GM19467 (cell line): Measurements from ENCODE around the gene GLIS1.

ENCODE experiments used
- ATAC-seq: cut with Tn5 transposase; IDR thresholded peaks from one replicate; pipeline ENCODE4 v1.9.1; 2021; ENCODE audit warnings: mild to moderate bottlenecking, moderate library complexity; ENCODE audit not compliant: unreplicated experiment

Gene GLIS1

DNA sequence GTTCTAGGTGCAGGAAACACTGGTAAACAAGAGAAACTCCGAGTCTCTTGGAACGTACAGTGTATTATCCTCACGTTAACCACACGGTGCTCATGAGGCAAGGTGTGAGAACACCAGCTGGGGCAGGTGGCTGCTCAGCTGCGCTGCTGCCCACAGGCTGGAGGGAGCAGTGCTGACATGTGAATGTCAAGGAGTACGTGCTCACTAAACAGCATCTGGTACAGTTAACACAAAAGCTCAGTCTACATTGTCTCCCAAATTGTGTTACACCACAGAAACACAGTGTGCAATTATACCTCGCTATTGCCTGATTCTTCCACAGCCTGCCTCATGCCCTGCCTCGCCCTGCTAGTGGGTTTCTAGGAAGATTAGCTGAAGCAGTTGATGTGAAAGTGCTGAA lies 138.4 kb downstream of the GLIS1 start:
- ATAC-seq = no peak

DNA sequence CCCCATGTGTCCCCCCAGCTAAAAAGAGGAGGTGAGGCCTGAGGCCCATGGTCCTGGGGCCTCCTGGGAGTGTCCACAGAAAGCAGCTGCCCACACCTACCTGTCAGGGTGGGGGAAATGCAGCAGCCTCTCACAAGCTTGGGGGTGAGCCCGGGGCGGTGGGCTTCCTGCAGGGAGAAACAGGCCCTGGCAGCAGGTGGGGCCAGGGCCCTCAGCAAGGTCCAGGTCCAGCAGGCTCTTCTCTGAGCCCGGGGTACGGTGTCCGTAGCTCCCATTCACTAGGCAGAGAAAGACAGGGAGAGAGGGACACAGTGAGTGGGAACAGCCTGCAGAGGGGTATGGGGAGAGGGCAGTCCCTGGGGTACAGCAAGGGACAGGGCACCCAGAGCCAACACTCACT lies 139.0 kb downstream of the GLIS1 start:
- no peak for ATAC-seq

DNA sequence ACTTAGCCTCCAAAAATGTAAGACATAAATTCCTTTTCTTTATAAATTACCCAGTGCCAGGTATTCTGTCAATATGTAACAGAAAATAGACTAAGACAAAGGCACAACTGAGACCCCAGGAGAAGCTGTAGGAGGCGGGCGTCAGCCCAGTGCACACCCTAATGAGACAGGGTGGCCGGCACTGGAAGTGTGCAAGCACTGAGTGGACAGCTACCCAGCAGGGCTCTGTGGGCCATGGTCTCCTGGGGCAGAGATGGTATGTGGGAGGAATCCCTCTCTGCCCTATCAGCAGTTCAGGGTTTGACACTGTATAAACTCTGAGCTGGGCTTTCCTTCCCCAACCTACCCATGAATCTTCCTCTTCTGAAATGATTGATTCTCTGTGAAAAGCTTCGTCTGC lies 139.5 kb downstream of the GLIS1 start:
- ATAC-seq = no peak

DNA sequence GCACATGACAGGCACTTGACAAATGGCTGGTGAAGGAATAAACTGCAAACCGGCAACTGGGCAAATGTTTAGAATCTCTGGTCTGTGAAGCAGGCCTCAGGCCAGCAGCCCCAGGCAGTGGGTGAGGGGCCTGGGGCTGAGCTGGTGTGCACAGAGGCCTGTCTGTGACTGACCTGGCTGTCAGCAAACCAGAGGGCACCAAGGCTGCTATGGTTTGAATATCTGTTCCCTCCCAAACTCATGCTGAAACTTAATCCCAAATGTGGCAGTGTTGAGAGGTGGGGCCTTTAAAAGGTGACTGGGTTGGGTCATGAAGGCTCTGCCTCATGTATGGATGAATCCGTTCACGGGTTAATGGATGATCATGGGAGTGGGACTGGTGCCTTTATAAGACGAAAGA lies 140.0 kb downstream of the GLIS1 start:
- ATAC-seq = no peak

DNA sequence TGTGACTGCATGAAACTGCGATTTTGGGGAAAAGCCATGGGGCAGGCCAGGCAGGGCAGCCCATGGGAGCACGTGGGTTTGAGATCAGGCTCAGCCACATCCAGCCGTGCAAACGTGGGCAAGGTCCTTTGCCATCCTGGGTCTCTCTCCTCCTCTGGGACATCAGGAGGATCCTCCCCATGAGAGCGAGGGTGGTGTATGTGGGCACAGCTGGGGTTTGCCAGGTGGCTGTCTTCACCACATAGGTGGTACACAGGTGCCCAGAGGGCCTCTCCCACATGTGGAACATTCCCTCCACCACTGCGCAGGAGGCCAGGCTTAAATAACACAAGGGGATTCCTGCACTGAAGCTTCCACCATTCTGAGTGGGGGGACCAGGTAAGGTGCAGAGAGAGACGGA lies 143.1 kb downstream of the GLIS1 start:
- no peak for ATAC-seq

DNA sequence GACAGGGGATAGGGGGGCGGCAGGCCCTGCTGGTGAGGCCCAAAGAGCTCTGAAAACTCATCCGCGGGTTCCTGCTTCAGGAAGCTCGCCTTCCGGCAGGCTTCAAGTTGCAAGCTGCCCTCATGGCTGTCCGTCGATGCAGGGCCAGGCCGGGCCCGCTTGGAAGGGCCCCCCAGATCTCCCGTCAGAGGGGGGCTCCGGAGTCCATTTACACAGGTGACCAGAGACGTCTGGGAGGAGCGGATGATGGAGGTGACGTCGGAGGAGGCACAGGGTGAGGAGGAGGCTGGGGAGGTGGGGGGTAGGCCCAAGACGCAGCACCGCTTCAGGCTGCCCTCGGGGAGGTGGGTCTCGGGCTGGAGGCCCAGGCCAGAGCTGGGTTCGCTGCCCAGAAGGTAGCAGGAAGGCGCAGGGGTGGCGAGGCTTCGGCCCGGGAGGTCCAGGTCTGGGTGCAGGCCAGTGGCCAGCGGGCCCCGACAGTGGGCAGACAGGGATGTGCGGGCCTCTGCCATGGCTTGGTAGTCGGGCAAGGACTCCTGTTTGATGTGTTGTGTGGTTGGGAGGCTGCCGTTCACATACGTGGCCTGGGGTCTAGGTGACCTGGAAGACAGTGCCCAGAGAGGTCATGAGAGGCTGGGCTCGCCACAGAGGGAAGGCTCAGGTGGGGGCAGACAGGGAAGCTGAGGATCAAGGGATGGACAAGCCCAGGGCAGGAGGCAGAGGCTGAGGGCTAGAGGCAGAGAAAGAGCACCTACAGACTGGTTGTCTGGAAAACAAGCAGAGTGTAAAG lies 144.4 kb downstream of the GLIS1 start:
- ATAC-seq = no peak

DNA sequence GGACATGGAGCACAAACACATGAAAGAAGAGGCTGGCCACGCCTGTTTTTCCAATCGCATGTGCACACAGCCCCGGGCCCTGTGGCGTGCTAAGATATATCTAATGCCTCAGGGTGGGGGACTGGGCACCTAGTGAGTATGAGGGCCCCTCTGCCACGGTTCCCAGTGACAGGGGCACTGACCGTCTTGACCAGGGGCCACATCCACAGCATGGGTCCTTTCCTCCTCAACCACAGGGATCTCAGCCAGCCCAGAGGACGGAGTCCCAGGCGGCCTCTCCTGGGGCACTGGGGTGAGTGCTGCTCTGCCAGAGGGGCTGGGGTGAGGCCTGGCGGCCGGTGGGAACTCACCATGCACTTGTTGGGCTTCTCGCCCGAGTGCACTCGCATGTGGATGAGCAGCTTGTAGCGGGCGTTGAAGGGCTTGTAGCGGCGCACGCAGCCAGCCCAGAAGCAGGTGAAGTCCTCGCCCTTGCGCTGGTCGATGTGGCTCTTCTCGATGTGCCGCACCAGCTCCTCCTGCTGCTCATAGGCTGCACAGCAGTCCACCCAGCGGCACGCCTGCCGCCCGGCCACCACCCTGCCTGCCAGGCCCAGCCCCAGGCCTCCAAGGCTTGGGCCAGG lies 145.1 kb downstream of the GLIS1 start:
- no peak for ATAC-seq

GRCh38 chr1:53592985-53593757 lies 145.8 kb downstream of the GLIS1 start:
- ATAC-seq = no peak

DNA sequence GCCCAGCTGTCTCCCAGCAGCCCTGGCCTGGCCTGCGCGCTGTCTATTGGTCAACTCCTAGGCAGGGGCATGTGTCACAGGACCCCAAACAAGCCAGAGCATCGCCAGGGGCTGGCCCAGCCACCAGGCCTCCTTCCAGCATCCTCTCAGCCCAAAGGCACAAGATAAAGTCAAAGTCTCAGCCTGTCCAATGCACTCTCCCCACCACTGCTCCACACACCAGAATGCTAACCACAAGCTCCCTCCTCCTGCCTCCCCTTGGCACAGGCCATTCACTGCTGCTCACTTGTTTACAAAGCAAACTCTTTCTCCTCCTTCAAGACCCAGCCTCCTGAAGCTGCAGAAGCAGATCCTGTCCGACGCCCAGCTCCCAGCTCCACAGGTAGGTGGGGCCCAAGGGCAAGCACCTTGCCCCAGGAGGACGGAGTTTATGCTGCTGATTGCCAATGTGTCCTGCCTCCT lies 146.4 kb downstream of the GLIS1 start:
- no peak for ATAC-seq

- ATAC-seq = no peak
These were observed 147.0 kb downstream of the GLIS1 start for GRCh38 chr1:53591924-53592323.

DNA sequence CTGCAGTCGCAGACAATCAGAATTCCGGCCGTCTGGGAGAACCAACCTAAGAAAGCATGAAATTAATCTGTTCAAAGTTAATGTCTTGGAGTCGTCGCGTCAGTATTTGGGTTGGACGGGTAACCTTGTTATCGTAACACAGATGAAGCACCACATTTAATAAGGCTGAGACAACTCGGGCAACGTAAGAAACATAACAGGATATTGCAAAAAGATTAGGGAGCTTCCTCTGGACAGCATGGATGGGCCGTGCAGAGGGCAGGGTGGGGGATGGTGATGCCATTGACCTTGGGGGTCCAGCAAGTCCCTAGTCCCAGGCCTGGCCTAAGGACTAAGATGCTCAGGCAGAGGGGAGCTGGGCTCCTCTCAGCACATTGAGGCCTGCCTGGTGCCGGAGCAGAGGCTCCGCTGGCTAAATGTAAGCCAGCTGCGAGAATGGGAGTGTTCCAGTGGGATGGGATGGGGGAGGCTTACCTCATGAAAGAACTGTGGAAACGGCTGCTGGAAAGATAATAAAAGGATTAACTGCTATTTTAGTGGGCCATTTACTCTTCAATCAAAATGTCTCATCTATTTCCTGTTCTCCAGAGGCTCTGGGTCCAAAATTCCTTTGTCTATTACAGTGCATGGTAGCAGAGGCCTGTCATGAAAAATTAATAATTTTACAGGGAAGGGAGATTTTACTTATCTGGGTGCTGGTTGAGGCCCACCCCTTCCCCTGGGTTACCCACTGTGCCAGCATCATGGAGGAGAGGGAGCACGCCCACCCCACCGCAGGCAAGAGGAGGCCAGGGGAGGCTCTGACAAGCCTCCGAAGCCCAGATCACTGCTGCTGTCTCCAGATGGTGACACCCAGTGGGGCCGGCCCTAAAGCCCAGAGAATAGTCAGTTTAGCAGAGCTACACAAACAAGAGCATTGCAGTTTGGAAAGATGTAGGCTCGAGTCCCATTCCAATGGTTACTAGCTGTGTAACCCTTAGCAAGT lies 148.1 kb downstream of the GLIS1 start:
- no peak for ATAC-seq

- no peak for ATAC-seq
These were observed 148.9 kb downstream of the GLIS1 start for GRCh38 chr1:53590104-53590503.

GRCh38 chr1:53589043-53589887 lies 149.7 kb downstream of the GLIS1 start:
- no peak for ATAC-seq

DNA sequence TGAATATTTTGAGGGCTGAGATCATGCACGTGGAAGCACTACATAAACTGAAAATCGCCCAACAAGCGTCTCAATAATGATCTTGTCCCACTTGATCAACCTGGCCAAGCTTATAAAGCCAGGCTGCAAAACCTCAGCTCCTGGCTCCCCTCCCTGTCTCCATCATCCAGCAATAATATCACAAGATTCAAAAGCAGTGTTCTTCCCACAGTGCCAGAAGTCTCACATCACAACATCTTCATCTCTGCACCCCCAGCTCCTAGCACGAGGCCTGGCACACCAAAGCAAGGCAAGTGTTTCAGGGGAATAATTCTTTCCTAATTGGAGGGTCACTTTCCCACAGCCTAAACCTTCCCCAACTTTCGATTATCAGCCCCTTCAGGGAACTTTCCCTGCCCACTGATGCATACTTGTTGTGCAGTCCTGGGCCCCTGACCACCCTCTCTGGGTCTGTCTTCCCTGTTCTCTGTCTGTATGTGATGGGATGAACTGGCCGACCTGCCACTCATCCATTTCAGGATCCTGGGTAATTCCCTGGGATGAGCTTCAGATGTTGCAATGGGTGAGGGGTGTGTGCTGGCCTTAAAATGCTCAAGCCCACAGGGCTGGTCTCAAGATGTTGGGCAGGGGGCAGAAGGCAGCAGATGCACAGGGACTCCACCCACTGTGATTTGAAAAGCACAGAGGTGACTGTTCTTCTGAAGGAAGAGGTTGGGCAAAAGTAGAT lies 150.7 kb downstream of the GLIS1 start:
- ATAC-seq = no peak

GRCh38 chr1:53587252-53587988 lies 151.5 kb downstream of the GLIS1 start:
- ATAC-seq = no peak

- no peak for ATAC-seq
These were observed 152.2 kb downstream of the GLIS1 start for GRCh38 chr1:53586765-53587164.

GRCh38 chr1:53585565-53585964 lies 153.4 kb downstream of the GLIS1 start:
- no peak for ATAC-seq

GRCh38 chr1:53585129-53585528 lies 153.8 kb downstream of the GLIS1 start:
- no peak for ATAC-seq

DNA sequence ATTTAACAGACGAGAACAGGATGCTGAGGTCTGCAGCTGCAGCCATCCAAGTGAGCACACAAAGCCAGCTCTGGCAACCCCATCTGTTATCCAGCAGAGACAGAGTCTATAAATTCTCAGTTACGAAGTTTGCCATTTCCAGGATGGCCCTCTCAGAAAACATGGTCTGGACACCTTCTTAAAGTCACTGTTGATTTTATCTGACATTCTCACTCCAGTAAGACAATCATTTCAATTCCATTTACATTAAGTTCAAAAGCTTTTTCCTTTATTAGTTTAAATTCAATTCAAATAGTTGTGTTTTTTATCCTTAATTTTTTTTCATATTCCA lies 154.2 kb downstream of the GLIS1 start:
- no peak for ATAC-seq
